Smooth muscle cell (in vitro differentiated cells): Measurements from ENCODE around the gene COPA. TPM values are rescaled to one million over a fixed set of nuclear protein-coding genes. Genes with fewer than 3 reads are reported as not detected.

ENCODE experiments used
- DNase-seq: peaks from one replicate; lab custom pipeline; 2025; ENCODE audit not compliant: unreplicated experiment; lab: John Stamatoyannopoulos, UW
- H2AFZ ChIP-seq: fragments of 200-600 bp; sonication (generic); 2 replicates; pipeline ENCODE4 v1.6.0; 2016; ENCODE audit warnings: antibody characterized with exemption, low read depth, mild to moderate bottlenecking
- H3F3A ChIP-seq: fragments of 200-600 bp; sonication (generic); 2 replicates; pipeline ENCODE4 v1.6.0; 2017; ENCODE audit warnings: antibody characterized with exemption, low read depth
- H3K27ac ChIP-seq: fragments of 200-600 bp; sonication (generic); 2 replicates; pipeline ENCODE4 v1.5.1; 2016; ENCODE audit warnings: low read depth, mild to moderate bottlenecking
- H3K27me3 ChIP-seq: fragments of 200-600 bp; sonication (generic); 2 replicates; pipeline ENCODE4 v1.6.1; 2016; ENCODE audit warnings: low read depth, mild to moderate bottlenecking
- H3K36me3 ChIP-seq: fragments of 200-600 bp; sonication (generic); 2 replicates; pipeline ENCODE4 v1.5.1; 2016; ENCODE audit warnings: low read depth
- H3K4me1 ChIP-seq: fragments of 200-600 bp; sonication (generic); 2 replicates; pipeline ENCODE4 v1.5.1; 2016; ENCODE audit warnings: low read depth
- H3K4me2 ChIP-seq: fragments of 200-600 bp; sonication (generic); 2 replicates; pipeline ENCODE4 v1.6.0; 2016; ENCODE audit warnings: mild to moderate bottlenecking
- H3K4me3 ChIP-seq: fragments of 200-600 bp; sonication (generic); 2 replicates; pipeline ENCODE4 v1.5.1; 2016; ENCODE audit warnings: mild to moderate bottlenecking
- H3K79me2 ChIP-seq: fragments of 200-600 bp; sonication (generic); 2 replicates; pipeline ENCODE4 v1.6.0; 2016; ENCODE audit warnings: low read depth, mild to moderate bottlenecking
- H3K9ac ChIP-seq: fragments of 200-600 bp; sonication (generic); 2 replicates; pipeline ENCODE4 v1.6.0; 2016; ENCODE audit warnings: low read depth
- H3K9me3 ChIP-seq: fragments of 200-600 bp; sonication (generic); replicated peaks from 2 replicates; pipeline ENCODE4 v1.5.1; 2016; ENCODE audit warnings: low read depth
- H4K20me1 ChIP-seq: fragments of 200-600 bp; sonication (generic); 2 replicates; pipeline ENCODE4 v1.6.0; 2016; ENCODE audit warnings: low read depth
- CTCF ChIP-seq: fragments of 200-600 bp; sonication (generic); IDR thresholded peaks from 2 replicates; pipeline ENCODE4 v1.5.1; 2017; ENCODE audit warnings: borderline replicate concordance, mild to moderate bottlenecking, antibody characterized with exemption; ENCODE audit not compliant: insufficient read depth, poor library complexity, severe bottlenecking
- WGBS: methylation state at CpG from one replicate; pipeline ENCODE4 v1.1.7; 2016; ENCODE audit warnings: low lambda C conversion rate; 5-methylcytosine and 5-hydroxymethylcytosine counted together
- polyA plus RNA-seq: library from polyadenylated mRNA; unstranded; fragments of >200 nt; fragmentation: Nextera tagmentation; extraction: Ambion mirVana; gene quantifications from 2 replicates; pipeline ENCODE4 v1.2.1, GENCODE V29; 2016
- total RNA-seq: library from RNA; depleted of rRNA; stranded (reverse); fragments of >200 nt; gene quantifications from 2 replicates; pipeline ENCODE4 v1.2.3, GENCODE V29; 2014

COPA gene
- total and polyA plus RNA-seq, 2 experiments from 2014 or later: 171 to 196 TPM

GRCh38 chr1:160366731-160367515, 23.9 kb upstream of the COPA start, which contains the start of gene NHLH1:
NHLH1 (plus strand) TSS chr1:160367071; CDS start chr1:160370732, 3,661 bp downstream.
- Histone ChIP-seq H2AFZ (no peak within 1 kb of the TSS), H3K79me2 (no peaks in the 10 kb centered on the region), H3K27me3 (no peaks in the 10 kb centered on the region), H3K4me2 (no peak within 1 kb of the TSS), H3K27ac (no peak within 1 kb of the TSS), H3K9me3 (no peaks in the 10 kb centered on the region), H3K36me3 (no peaks in the 10 kb centered on the region), H3K4me1 (peaks cover 13% of the 10 kb centered on the region), H4K20me1 (no peaks in the 10 kb centered on the region), H3F3A (no peaks in the 10 kb centered on the region), H3K4me3 (no peak within 1 kb of the TSS), H3K9ac (no peak within 1 kb of the TSS)
- TF ChIP-seq CTCF: no peak
- DNase-seq: no peak
- WGBS: 87% methylated on average over 11 of the region's 15 CpGs

GRCh38 chr1:160365325-160365724, 22.3 kb upstream of the COPA start:
- 100% methylated on average over 1 of the region's 1 CpG for WGBS
- H3K36me3 ChIP-seq: no peaks in the 10 kb centered on the region
- no peak for DNase-seq

GRCh38 chr1:160363951-160364735, 21.1 kb upstream of the COPA start:
- Histone ChIP-seq H3F3A (no peaks in the 10 kb centered on the region), H3K27me3 (no peaks in the 10 kb centered on the region), H3K79me2 (no peaks in the 10 kb centered on the region), H2AFZ (no peak overlapping the region), H3K4me2 (no peak overlapping the region), H3K4me3 (no peak overlapping the region), H3K9ac (no peak overlapping the region), H3K4me1 (peaks cover 16% of the 10 kb centered on the region), H3K9me3 (no peaks in the 10 kb centered on the region), H3K36me3 (no peaks in the 10 kb centered on the region), H3K27ac (no peak overlapping the region), H4K20me1 (no peaks in the 10 kb centered on the region)
- DNase-seq: no peak
- TF ChIP-seq CTCF: no peak
- 83% methylated on average over 12 of the region's 12 CpGs for WGBS

More at GRCh38 chr1:160365325-160365724, 22.3 kb upstream of the COPA start:
- no peak overlapping the region for H3K27ac ChIP-seq
- H3K9ac ChIP-seq: no peak overlapping the region
- no peak for TF ChIP-seq CTCF
- no peaks in the 10 kb centered on the region for H3F3A ChIP-seq
- H3K27me3 ChIP-seq: no peaks in the 10 kb centered on the region
- H4K20me1 ChIP-seq: no peaks in the 10 kb centered on the region
- H3K4me3 ChIP-seq: no peak overlapping the region
- no peaks in the 10 kb centered on the region for H3K79me2 ChIP-seq
- H3K4me2 ChIP-seq: no peak overlapping the region
- H2AFZ ChIP-seq: no peak overlapping the region
- peaks cover 16% of the 10 kb centered on the region for H3K4me1 ChIP-seq
- H3K9me3 ChIP-seq: no peaks in the 10 kb centered on the region
